UCSD-AML1 (cell line): Measurements from ENCODE around the gene SLC9C1.

Source experiments
- DNase-seq: peaks from one replicate; lab custom pipeline; 2025; ENCODE audit not compliant: unreplicated experiment; lab: John Stamatoyannopoulos, UW

The SLC9C1 gene

DNA sequence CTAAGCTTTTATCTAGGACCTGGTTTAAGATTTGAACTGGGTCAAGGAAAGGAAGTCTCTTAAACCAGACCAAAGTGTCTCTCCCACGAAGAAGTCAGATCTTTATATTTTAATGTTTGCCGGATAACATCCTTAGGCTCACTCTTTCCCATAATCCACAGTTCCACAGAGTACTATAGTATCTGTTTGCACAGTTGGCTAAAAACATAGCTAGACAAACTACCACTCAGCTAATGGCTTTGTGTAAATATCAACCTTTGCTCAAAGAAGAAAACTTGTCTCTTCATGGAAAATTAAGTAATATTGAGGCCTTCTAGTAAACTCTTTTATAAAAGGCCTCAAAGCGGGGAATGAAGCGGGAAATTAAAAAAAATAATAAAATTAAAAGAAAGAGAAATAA is 13.5 kb upstream of the SLC9C1 start:
- DNase-seq: no peak

DNA sequence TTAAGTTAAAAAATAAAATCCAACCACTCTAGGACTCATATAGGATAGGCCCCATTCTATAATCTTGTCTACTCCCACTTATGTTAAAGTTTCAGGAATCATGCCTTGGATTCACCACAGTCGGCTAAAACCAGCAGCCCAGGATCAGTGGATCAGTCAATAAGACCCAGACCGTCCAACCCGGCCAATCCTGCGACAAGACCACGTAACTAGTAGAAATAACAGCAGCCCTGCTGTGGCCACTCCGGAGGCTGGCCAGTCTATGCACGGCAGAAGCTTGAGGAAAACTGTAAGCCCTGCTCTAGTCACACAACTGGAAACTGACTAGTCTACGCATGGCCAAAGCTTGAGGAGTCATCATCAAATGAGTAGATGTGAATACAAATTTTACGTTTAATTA is 12.8 kb upstream of the SLC9C1 start:
- DNase-seq: no peak

DNA sequence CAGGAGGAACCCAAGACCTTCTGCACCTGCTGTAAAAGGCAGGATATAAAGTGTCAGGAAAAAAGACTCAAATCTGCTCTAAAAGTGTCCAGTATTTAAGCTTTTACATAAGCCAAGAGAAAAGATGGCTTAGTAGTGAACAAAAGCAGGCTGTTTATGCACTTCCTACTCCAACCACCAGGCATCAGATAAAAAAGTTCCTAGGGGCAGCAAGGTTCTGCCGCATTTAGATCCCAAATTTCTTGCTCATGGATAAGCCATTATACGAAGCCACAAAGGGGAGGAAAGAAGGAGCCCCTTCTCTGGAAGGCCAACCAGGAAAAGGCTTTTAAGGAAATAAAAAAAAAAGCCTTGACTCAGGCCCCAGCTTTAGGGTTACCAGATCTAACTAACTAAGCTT is 10.6 kb upstream of the SLC9C1 start:
- DNase-seq: no peak

DNA sequence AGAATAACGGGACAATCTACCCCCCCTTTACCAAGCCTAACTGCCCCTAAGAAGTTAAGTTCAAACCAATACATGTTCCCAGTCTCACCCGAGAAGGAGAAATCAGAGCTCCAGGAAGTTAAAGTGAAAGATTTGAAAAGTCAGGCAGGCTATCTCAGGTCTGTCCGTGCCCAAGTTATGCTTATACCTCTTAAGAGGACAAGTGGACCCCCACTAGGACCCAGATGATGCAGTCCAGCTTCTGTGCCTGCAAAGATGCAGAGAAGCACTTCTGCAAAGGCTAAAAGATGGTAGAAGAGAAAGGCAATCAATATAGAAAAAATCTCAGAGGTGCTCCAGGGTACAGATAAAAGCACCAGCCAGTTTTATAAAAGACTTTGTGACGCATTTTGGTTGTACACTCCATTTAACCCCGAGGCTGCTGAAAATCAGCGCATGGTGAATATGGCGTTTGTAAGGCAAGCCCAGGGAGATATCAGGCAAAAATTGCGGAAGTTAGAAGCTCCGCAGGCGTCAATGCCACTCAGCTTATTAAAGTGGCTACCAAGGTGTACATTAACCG is 9.8 kb upstream of the SLC9C1 start:
- no peak for DNase-seq

DNA sequence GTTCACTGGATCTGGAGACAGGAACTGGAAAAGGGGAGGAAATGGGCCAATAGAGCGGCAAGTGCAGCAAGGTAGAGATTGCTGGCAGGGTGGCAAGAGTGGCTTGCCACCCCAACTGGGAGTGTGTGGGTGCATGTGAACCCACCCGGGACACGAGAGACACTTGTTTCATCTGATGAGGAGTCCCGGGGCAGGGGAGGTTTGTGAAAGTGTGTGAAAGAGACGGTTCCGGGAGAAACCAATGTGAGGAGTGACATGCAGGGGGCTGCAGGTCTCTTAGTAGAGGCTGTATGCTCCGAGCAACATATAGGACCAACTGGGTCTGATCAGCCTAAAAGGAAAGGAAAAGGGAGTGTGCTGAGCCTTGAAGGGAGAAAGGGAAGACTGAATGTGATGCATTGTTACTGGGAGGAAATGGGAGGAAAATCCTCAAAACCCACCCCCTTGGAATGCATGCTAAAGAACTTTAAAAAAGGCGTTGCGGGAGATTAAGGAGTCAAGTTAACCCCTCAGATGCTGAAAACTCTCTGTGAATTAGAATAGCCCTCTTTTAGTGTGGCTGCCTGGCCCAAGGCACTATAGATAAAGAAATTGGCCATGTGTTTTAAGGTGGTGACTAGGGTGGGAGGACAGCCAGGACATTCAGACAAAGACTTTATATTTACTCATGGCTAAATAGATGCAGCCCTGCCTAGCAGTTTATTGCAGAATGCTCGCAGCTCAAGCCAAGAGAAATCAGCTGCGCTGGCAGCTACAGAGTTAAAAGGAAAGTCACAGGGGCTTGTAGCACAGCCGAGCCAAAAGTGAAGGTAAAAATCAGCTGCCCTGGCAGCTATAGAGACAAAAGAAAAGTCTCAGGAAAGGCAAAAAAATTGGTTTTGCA is 9.1 kb upstream of the SLC9C1 start:
- DNase-seq: no peak

DNA sequence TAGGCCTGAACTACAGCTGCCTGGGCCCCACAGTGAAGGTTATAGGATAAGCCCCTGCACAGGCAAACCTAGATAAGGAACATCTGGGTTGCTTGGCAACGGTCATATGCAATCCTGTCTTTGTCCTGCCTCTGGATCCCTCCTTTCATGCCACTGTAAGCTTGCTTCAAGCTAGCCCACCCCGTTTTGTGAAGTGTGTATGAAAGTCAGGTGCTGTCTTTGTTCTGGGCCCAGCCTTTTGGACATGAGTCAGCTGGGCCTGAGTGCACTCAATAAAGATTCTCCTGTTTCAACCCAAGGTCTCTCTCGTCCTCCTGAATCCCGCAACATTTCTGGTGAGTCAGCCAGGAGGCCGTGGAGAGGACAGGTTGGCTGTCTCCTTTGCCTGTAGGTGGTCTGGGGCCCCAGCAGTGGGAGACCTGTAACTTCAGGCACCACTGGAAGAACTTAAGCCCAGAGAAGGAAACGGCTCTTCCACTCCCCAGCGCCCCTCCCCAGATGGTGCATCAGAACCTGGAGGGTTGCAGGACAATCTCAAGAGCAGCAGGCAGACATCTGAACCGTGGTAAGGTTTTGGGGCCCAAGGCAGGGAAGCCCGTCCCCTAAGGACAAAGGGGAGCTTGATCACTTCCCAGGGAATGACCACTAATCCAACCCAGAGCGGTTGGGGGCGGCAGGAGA is 8.3 kb upstream of the SLC9C1 start:
- no peak for DNase-seq

DNA sequence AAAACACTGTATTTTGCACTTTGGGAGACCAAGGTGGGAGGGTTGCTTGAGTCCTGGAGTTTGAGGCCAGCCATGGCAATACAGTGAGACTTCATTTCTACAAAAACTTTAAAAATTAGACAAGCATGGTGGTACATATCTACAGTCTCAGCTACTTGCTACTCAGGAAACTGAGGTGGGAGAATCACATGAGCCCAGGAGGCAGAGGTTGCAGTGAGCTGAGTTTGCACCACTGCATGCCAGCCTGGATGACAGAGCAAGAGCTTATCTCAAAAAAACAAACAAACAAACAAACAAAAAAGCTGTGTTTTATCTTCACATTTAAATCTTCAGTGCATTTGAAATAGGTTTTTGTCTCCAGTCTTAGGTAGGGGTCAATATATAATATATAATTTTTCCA is 4.8 kb upstream of the SLC9C1 start:
- DNase-seq: no peak

DNA sequence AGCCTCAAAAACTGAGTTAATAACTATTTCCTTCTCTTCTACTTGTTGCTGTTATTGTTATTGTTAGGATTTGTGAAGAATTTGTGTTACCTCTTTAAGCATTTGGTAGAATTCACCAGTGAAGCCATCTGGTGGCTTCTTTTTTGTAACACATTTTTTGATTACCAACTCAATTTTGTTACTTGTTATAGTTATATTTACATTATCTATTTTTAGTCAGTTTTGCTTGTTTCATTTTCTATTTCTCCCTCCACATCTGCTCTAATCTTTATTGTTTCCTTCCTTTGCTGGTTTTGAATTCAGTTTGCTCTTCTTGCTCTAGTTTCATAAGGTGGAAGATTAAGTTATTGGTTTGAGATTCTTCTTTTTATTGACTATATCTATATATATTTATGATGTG is 3.7 kb upstream of the SLC9C1 start:
- DNase-seq: no peak

DNA sequence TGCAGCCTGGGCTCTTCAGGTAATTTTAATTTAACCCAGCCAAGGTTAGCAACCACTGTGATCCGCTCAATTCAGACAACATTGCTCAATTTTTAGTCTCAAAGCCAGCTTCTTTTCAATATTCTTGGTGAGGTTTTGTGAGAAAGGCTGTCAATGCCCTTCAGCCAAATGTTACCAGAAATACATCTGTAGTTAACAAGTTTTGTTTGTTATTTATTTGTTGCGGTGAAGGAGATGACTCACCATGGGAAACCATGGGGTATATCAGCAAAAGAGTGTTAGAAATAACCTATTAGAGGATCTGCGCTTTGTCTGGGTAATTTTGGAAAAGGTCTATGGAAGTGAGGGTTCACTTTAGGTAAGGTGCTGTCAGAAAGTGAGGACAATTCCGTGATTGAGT is 5.0 kb downstream of the SLC9C1 start:
- no peak for DNase-seq

DNA sequence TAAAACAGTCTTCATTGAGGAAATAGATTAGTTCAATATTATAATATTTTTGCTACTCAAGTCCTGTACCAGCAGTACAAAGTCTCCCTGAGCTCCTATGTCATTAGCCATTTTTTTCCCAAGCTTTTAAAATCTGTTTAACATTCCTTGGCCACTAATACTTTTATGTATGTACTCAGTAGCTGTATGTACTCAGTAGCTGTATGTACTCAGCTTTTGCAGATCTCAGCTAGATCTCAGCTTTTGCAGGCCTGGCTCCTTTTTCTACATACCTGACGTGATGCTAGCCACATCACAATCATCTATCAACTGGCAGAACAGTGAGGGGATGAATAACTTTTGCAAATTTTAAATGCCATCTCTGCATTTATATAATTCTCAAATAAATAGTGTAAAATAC is 13.8 kb downstream of the SLC9C1 start:
- DNase-seq: no peak

DNA sequence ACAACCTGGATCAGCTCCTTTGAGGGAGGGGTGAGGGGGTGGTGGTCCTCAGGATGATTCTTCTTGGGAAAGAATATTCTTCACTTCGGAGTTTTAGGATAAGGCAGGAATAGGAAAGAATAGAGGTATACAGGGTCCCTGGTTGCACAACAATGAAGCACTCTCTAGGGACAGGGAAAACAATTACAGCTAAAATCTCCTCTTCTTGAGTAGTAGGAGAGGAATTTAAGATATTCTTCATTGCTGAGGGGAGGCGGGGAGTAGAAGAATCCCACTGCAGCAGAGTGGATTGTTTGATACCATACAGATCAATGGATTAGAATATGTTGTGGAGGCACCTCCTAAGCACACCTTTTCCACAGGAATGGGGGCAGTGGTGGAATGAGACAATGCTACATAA is 20.5 kb downstream of the SLC9C1 start:
- DNase-seq: no peak

DNA sequence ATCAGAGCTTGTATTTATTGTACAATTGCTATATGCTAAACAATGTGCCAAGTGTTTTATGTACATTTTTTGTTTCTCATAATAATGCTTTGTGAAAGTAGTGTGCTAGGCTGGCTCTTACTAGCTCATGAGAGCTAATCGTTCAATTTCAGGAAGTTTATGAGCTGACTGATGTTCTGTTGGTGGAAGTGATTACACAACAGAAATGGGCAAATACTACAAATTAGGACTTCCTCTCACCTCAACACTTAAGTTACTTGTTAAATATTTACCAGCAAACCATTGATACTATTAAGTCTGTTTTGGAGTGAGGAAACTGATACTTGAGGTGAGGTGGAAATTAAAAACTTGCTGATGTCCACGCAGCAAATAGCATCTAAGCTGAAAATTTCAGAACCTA is 32.3 kb downstream of the SLC9C1 start:
- no peak for DNase-seq

DNA sequence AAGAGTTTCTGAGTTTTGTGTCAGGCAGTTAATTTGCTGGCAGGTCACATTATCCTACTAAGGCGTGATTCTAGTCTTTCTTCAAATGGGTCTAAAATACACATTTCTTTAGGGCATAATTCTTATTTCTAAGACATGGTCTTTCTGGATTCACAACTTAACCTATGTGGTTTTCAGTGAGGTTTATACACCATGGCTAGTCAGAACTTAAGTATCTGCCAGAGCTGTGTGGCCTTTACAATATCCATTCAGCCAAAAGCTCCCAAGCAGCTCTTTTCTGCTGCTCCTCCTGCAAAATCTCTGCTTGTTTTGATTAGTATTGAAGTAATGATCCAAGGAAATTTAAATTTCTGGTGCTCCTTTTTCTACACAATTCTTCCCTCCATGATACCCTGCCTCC is 33.5 kb downstream of the SLC9C1 start:
- DNase-seq: no peak

DNA sequence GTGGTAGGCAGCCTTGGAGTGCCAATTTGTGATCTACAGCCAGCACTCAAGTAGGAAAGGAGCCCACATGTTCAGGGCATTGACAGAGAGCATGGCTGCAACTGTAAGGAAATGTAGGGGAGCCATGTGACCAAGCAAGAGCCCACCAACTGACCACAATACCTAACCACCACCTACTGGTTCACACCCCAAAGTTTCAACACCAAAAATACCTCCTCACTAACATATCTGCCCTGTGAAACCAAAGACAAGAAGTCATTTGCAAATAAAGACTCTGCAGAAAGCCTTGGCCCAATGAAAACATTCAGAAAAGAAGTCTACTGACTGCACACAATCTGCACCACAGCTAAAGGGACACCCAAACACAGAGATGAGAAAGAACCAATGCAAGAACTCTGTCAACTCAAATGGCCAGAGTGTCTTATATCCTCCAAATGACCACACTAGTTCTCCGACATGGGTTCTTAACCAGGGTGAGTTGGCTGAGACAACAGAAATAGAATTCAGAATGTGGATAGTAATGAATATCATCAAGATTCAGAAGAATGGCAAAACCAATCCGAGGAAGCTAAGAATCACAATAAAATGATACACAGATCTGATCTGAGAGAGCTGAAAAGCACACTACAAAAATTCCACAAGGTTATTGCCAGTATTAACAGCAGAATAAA is 40.6 kb downstream of the SLC9C1 start:
- DNase-seq: no peak

DNA sequence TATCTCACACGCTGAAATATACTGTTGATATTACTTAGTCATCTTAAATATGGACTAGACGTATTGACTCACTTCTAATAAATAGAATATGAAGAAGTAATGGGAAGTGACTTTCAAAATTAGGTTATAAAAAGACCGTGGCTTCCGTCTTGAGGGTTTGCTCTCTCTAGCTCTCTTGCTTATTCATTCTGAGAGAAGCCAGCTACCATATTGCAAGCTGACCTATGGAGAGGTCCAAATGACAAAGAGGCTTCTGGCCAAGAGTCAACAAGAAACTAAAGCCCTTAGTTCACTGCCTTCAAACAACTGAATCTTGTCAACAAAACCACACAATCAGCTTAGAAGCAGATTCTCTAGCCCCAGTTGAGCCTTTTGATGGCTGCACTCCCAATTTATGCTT is 46.1 kb downstream of the SLC9C1 start:
- no peak for DNase-seq

DNA sequence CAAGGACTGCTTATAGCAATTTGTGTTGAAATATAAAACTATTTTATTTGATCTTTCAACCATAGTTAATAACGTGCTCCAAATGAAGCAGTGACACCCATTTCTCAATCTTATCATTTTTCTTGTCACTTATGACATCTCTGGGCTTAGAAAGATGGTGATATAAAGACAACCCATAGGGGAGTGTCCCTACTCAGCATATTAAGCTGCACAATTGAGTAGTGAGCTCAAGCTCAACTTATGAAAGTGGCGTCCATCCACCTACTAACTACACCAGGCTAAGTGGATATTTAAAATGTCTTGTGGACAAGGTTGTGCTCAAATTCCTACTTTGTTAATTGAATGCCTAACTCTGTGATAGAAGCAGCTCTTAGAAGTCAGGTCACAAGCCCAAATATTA is 46.7 kb downstream of the SLC9C1 start:
- no peak for DNase-seq

DNA sequence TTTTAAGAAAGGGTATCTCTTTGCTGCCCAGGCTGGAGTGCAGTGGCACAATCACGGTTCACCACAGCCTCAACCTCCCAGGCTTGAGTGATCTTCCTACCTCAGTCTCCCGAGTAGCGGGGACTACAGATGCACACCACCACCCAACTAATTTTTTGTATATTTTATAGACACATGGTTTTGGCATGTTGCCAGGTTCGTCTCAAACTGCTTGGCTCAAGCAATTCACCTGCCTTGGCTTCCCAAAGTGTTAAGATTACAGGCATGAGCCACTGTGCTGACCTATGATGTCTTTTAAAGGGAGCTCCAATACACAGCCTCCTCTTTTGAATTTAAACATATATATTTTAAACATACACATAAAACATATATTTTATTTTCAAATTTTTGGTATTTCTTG is 60.9 kb downstream of the SLC9C1 start:
- DNase-seq: no peak

DNA sequence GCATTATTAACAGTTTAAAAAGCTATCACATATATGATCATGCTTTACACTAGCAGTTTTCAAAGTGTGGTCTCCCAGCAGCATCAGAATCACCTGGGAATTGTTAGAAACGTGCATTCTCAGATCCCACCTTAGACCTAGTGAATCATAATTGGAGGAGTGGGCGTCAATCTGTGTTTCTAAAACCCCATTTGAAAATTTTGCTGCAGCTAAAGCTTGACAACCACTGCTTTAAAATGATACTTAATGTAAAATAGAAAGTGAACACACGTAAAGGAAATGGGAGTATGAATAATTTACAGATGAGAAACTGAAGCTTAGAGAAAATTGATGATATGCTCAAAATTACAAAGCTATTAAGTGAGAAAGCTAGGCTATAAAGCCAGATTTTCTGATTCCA is 62.3 kb downstream of the SLC9C1 start:
- no peak for DNase-seq

DNA sequence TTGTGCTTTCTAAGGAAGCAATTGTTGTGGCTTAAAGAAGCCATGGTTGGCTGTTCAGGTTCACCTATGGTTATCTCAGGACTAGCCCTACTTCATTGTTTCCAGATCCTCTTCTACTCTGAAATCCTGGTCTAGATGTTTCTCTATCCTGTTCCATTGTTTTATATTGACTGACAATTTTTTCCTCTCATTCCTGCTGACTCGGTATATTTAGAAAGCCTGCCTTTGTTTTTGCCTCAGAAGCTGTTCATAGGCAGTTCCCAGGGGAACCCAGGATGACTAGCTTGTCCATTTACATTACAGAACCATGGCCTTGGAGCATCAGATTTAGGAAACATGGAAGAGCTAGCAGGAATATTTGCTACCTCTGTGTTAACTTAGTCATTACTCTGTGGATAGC is 64.0 kb downstream of the SLC9C1 start:
- DNase-seq: no peak

DNA sequence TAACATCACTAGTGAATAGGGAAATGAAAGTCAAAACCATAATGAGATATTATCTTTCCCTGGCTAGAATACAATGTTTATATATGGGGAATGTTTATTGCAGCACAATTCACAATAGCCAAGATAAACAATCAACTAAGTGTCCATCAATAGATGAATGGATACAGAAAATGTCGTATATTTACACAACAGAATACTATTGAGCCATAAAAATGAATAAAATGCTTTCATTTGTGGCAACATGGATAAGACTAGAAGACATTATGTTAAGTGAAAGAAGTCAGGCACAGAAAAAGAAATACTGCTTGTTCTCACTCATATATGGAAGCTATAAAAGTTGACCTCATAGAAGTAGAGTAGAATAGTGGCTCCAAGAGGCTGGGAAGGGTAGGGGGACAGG is 65.2 kb downstream of the SLC9C1 start:
- DNase-seq: no peak

DNA sequence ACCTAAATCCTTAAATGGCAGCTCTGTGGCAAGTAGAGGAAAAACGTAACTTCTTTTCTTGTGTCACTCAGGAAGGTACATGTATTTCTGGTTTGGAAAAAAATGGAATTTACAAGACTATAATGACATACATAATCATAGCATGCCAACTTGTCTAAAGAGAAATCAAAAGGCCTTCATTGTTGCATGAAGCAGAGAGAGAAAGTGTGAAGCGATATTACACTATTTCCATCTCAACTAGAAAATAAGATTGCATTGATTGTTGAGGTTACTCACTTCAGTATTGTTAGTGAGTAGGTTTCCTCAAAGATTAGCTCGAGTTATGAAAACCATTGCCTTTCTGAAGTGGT is 93.7 kb downstream of the SLC9C1 start:
- no peak for DNase-seq
